HG03103 (cell line): Measurements from ENCODE around the gene RIF1.

Experiments
- ATAC-seq: cut with Tn5 transposase; IDR thresholded peaks from one replicate; pipeline ENCODE4 v1.9.1; 2021; ENCODE audit warnings: low read depth; ENCODE audit not compliant: unreplicated experiment

Gene RIF1, protein sequence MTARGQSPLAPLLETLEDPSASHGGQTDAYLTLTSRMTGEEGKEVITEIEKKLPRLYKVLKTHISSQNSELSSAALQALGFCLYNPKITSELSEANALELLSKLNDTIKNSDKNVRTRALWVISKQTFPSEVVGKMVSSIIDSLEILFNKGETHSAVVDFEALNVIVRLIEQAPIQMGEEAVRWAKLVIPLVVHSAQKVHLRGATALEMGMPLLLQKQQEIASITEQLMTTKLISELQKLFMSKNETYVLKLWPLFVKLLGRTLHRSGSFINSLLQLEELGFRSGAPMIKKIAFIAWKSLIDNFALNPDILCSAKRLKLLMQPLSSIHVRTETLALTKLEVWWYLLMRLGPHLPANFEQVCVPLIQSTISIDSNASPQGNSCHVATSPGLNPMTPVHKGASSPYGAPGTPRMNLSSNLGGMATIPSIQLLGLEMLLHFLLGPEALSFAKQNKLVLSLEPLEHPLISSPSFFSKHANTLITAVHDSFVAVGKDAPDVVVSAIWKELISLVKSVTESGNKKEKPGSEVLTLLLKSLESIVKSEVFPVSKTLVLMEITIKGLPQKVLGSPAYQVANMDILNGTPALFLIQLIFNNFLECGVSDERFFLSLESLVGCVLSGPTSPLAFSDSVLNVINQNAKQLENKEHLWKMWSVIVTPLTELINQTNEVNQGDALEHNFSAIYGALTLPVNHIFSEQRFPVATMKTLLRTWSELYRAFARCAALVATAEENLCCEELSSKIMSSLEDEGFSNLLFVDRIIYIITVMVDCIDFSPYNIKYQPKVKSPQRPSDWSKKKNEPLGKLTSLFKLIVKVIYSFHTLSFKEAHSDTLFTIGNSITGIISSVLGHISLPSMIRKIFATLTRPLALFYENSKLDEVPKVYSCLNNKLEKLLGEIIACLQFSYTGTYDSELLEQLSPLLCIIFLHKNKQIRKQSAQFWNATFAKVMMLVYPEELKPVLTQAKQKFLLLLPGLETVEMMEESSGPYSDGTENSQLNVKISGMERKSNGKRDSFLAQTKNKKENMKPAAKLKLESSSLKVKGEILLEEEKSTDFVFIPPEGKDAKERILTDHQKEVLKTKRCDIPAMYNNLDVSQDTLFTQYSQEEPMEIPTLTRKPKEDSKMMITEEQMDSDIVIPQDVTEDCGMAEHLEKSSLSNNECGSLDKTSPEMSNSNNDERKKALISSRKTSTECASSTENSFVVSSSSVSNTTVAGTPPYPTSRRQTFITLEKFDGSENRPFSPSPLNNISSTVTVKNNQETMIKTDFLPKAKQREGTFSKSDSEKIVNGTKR (N-terminal part only)

DNA sequence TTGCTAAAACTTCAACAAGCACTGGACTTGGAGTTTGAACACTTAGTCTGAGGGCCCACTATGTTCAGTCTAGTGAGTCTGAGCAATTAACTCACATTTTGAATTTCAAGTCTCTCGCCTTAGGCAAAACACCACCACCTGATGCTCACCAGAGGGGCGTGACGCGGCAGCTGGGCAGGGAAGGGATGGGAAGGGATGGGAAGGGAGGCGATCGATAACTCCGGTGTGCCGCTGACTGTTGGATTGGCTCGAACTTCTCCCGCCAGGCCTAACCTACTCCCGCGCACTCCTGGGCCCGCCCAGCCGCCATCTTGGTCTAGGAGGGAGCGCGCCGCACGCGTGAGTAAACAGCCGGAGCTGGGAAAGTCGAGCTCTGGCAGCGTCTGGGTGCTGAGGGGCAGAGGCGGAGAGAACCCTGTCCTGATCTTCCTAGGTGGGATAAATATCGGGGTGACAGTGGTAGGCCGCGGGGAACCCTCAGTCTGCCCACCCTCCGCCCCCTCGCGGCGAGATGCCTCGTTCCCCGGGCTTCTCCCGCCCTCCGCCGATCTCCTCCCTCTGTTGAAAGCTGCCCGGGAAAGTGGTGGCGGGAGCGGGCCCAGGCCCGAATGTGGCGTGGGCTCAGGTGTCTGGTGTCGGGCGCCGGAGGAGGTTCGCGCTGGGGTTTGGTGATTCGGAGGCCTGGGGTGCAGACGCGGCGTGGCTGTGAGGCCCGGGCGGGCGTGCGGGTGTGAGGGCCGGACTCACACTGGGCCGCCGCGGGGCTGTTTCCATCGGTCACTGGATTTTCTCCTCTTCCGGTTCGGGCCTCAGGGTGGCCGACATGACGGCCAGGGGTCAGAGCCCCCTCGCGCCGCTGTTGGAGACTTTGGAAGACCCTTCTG, at the start of gene RIF1:
Gene RIF1 (plus strand): TSS at position 302 of the 884 bp plus-strand sequence. CDS start 522 bp downstream, at position 824.
- peak; percentile 91 for ATAC-seq

DNA sequence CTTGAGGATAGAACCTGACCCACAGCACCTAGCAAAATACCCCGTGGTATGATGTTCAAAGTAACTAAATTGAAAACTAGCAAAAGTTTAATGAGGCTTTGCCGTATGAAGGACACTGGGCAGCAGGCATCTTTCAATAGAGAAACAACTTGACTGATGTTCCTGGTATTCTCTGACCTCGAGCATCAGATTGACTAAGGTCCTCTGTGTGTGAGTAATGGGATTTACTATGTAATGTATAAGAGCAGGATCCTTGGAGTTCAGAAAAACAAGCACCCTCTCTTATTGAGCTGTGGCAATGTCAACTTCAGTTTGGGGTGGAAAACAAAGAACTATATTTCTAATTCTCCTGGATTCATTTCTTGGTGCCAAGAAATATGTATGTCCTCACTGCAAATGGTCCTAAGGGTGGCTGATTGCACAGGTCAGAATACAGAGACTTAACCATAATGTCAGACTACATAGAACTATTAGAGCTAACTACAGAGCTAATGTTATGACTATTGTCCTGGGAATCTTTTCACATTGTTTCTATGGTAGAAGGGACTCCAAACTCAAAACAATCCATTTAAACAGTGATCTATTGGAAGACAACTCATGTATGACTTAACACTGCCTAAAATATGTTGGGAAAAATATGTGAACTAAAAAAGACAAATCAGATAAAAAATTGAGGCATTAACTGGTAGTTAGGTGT, 47.9 kb upstream of the RIF1 start:
- no peak for ATAC-seq

DNA sequence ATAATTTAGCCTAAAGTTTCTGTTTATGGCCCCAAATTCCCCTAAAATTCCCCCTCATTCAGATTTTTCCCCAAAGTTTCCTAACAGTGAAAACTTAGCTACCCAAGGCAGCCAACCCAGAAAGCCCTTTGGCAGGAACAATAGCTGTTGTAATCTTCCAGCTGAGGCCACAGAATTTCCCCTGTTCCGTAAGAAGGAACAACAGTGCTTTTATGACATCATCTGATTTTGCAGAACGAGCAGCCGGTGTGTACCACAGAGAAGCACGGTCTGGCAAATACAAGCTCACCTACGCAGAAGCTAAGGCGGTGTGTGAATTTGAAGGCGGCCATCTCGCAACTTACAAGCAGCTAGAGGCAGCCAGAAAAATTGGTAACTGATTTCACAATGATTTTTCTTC, 46.0 kb upstream of the RIF1 start:
- ATAC-seq, result peak; percentile 49

DNA sequence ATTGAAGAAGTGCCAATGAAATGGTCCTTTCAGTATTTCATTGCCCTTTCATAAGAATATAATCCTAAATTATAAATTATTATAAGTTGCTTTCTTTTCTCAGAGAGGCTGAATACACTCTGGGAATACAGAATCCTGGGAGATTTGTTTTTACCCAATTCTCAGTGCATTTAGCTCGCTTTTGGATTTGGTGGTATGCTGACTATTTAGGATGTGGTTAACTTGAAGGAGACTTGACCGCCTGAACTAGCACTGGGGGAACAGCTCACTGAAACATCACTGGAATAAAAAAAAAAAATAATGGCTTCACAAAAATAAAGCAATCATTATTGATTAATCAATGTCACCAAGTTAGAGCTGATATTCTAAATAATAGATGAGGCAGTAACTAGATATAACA, 42.1 kb upstream of the RIF1 start:
- ATAC-seq, result no peak

DNA sequence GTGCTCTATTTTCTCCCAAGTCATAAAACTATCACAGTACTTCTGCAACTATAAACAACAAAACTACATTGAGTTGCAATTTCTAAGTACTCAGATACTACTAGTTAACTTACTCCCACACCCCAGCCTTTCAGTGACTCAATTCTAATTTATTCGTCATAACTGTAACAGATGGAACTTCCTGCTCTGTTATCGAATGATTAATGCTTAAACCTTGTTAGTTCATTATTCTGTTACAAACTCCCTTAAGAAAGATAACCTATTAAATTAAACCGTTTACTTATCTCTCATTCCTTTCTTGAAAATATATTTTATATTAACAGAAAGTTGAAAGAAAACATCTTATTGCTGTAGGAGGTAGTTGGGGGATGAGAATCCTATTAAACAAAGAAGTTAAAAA, 35.3 kb upstream of the RIF1 start:
- peak; percentile 85 for ATAC-seq

DNA sequence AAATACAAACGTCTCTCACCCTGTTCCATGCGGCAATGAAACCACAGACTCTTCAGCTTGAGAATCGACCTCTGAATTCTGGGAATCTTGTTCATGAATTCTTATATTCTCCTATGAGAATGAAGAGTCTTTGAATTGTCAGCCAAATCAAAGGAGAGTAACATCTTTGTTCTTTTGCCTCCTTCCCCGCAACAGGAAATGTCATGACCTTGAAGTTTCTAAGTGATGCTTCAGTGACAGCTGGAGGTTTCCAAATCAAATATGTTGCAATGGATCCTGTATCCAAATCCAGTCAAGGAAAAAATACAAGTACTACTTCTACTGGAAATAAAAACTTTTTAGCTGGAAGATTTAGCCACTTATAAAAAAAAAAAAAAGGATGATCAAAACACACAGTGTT, 30.5 kb upstream of the RIF1 start:
- no peak for ATAC-seq

DNA sequence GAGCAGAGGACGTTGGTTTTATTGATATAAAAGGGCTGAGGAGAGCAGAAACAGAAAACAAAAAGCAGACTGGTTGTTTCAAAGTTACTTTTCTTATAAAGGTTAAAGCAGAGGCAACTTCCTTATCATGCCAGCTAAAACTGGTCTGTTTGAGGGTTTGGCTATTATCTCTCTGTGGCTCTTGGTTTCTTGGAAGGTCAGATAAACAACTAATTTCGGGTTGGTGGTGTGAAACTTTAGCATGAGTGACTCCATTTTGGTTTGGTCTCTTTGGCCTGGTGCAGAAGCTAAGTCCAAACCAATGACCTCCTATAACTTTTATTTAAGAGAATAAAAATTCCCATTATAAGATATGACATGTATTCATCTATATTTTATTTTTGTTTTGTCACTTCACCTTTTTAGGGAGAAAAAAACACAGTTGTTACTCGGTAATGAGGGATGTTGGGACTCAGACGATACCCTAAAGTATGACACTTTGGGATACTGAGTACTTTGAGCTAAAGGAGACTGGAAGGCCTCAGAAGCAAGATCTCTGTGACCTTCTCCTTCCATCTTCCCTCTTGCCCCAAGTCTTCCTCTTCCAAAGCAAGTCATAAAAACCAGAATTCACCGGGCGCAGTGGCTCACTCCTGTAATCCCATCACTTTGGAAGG, 29.0 kb upstream of the RIF1 start:
- ATAC-seq, result no peak

DNA sequence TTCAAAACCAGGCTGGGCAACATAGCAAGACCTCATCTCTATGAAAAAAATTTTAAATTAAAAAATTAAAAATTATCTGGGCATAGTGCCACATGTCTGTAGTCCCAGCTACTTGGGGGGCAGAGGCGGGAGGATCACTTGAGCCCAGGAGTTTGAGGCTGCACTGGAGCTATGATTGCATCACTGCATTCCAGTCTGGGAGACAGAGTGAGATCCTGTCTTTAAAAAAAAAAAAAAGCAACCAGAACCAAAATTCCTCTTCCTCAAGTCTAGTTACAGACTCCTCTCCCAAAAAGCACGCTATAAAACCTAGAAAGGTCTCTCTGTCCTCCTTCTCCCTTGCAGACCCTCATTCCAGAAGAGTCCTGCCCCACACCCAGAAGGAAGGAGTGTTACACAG, 28.4 kb upstream of the RIF1 start:
- no peak for ATAC-seq

DNA sequence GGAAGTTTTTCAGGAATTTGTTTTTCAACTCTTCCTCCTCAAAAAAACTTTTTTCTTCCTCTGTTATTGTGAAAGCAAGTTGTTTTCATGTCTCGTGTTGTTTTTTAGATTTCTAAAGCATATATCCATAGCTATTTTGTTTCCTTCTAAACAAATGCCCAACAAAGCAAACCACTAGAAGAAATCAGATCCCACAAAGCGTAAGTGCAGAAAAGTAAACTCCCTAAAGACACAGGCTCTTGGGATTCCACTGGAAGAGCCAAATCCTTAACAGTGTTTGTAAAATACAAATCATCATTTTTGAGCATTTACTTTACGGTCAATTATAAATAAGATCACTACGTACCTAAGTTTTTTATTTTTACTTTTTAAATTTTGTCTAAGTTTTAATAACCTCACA, 21.7 kb upstream of the RIF1 start:
- no peak for ATAC-seq

DNA sequence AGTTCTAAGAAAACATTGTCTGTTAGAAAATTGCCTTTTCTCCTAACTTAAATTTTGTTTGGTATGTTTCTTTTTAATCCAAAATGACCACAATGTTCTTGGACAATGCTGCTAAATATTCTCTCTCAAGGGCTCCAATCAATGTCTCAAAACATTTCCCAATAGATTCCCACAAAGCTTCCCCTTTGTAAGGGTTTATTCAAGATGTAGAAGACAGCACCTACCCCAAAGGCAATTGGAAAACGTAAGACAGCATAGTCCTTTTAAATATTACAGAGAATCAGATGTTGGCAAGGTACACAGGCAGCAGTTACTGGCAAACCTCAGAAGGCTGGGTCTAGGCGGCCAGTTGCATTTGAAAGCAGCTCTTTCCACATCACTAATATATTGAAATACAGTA, 18.3 kb upstream of the RIF1 start:
- ATAC-seq, result no peak

DNA sequence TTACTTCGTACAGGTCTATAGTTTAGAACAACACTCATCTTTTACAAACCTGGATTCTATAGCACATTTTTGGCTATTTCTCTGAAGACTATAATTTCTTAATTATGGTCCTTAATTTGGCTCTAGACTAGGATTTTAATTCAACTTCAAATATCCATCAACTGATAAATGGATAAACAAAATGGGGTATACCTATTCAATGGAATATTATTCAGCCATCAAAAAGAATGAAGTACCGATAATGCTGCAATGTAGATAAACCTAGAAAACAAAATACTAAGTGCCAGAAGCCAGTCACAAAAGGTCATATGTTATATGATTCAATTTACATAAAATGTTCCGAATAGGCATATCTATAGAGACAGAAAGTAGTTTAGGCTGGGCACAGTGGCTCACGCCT, 15.2 kb upstream of the RIF1 start:
- ATAC-seq, result no peak

DNA sequence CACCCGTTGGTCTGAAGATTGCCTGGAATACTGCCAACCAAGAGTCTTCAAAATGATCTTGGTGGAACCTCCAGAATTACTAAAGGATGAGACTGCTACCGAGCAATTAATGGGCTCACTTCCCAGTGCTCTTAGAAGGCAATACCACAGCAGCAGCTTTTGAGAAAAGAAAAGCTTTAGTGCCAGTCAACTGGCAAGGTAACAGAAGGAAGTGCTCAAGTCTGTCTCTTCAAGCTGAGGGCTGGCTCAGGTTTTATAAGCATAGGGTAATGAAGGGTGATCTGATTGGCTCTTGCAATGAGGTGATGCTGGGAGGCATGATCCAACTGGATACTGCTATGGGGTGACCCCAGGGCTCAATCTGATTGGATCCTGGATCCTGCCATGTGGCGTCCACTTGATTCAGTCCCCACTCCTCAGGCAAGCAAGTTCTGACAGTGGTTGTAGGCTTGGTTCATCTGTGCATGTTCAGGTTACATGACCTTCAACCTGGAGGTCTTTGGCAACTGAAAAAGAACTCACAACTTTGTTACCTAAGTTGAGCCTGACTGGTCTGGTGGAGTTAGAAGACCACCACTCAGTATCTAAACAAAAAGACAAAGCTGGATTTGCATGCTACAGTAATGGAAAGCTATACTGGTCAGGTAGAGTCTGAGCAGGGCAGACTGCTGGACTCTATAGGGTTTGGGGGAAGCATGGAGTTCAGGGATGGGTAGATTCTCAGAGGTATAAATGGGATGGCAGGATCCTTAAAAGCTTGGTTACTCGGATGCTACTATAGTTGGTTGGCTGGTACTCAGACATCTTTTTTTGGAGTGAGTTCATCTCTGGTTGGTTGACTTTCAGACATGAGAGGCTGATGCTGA, 14.0 kb upstream of the RIF1 start:
- no peak for ATAC-seq

DNA sequence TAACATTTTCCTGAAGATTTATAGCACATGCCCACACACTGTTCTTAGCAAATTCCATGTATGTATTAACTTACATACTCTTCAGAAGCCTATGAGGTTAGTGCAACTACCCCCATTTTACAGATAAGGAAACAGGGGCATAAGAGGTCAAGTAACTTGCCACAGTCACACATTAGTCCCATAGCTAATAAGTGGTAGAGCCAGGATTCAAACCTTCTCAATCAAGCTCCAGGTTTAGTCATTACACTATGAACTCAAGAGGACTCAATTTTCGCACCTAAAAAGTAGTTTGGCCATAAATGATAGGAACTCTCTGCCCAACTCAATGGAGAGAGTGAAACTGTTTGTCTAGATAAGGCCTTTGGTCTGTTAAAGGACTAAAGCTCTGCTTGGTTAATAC, 9.7 kb upstream of the RIF1 start:
- no peak for ATAC-seq

DNA sequence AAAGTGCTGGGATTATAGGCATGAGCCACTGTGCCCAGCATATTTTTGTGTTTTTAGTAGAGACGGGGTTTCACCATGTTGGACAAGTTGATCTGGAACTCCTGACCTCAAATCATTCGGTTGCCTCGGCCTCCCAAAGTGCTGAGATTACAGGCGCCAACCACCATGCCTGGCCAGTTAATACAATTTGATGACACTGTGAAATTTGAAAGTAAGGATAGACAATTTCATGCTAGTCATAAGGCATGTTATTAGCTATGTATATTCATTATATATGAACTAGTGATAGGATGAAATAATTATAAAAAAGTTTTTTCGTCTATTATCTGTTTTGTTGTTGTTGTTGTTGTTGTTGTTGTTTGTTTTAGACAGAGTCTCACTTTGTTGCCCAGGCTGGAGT, 8.6 kb upstream of the RIF1 start:
- ATAC-seq, result no peak

DNA sequence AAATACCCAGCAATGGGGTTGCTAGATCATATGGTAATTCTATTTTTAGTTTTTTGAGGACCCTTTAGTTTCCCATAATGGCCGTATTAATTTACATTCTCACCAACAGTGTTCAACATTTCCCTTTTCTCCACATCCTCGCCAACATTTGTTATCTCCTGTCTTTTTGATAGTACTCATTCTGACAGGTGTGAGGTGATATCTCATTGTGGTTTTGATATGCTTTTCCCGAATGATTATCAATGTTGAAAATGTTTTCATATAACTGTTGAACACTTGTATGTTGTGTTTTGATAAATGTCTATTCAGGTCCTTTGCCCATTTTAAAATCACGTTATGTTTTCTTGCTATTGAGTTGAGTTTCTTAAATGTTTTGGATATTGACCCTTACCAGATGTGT, 5.8 kb upstream of the RIF1 start:
- no peak for ATAC-seq

DNA sequence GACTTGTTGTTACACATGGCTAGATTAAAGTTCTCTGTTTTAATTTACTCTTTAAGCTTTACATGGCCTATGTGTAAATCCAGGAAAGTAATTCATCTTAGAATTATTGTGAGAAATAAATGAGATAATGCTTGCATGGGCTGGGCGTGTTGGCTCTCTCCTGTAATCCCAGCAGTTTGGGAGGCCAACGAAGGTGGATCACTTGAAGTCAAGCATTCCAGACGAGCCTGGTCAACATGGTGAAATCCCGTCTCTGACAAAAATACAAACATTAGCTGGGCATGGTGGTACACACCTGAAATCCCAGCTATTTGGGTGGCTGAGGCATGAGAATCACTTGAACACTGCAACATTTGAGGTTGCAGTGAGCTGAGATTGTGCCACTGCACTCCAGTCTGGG, 4.3 kb upstream of the RIF1 start:
- no peak for ATAC-seq

DNA sequence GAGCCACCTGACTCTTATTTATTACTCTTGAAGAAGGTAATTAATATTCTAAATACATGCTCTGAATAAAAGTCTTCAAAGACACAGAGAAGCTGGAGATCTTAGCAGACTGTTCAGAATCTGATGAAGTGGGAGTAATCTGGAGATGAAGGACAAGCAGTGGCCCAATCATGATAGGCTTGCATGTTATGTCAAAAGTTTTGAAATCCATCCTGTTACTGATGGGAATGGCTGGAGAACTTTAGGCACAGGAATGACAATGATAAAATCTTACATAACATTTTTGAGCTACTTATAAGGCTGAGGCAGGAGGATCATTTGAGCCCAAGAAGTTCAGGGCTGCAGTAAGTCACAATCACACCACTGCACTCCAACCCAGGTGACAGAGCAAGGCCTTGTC, 2.4 kb upstream of the RIF1 start:
- ATAC-seq, result no peak
